Small intestine (tissue), 16 donors: ENCODE data around the gene RBM44. TPM values are rescaled to one million over a fixed set of nuclear protein-coding genes. Genes with fewer than 3 reads are reported as not detected.
"Not testable (repeated sequence)": the region's sequence is repeated elsewhere in the genome, so short reads cannot be mapped to it uniquely, and the experiment has no call there.

Source experiments
- DNase-seq, 2 donors: peaks; one replicate each; pipeline versions ENCODE4 v3.0.0 to v3.0.0-alpha.2; 2013
- FAIRE-seq: peaks from 2 replicates; lab custom pipeline; 2012; peaks lifted over from hg19 to GRCh38; lab: Jason Lieb, UNC
- H3K27ac ChIP-seq, 3 donors: one replicate each; pipeline ENCODE4 v1.5.1; 2013; ENCODE audit warnings: low read length in 2 of 3, mild to moderate bottlenecking in 2 of 3, control low read depth in 1 of 3, inconsistent platforms in 1 of 3, low read depth in 1 of 3, moderate library complexity in 1 of 3
- H3K27me3 ChIP-seq, 3 donors: one replicate each; pipeline ENCODE4 v1.6.1; 2013; ENCODE audit warnings: low read length in 3 of 3, inconsistent platforms in 1 of 3; ENCODE audit not compliant: control insufficient read depth in 3 of 3, insufficient read depth in 3 of 3
- H3K36me3 ChIP-seq, 3 donors: one replicate each; pipeline ENCODE4 v1.6.1; 2013; ENCODE audit warnings: low read length in 3 of 3, inconsistent platforms in 1 of 3, low read depth in 1 of 3, mild to moderate bottlenecking in 1 of 3, moderate library complexity in 1 of 3; ENCODE audit not compliant: control insufficient read depth in 3 of 3, insufficient read depth in 2 of 3
- H3K4me1 ChIP-seq, 3 donors: one replicate each; pipeline ENCODE4 v1.6.1; 2013; ENCODE audit warnings: low read length in 2 of 3, inconsistent platforms in 1 of 3, low read depth in 1 of 3, mild to moderate bottlenecking in 1 of 3, moderate library complexity in 1 of 3; ENCODE audit not compliant: control insufficient read depth in 3 of 3, insufficient read depth in 2 of 3
- H3K4me3 ChIP-seq, 3 donors: one replicate each; pipeline ENCODE4 v1.5.1; 2013; ENCODE audit warnings: low read length in 3 of 3, control low read depth in 1 of 3, inconsistent platforms in 1 of 3, low read depth in 1 of 3, mild to moderate bottlenecking in 1 of 3, moderate library complexity in 1 of 3
- H3K9me3 ChIP-seq, 2 donors: one replicate each; pipeline ENCODE4 v1.6.1; 2013; ENCODE audit warnings: low read depth in 1 of 2, low read length in 1 of 2; ENCODE audit not compliant: control insufficient read depth in 2 of 2, insufficient read depth in 1 of 2
- WGBS, 3 donors: extraction: QIAGEN DNeasy Blood & Tissue Kit; methylation state at CpG; one replicate each; pipeline ENCODE4 v1.1.7; 2013; 5-methylcytosine and 5-hydroxymethylcytosine counted together
- long read RNA-seq, 10 donors: transcript quantifications; one replicate each; lab custom pipeline, GENCODE V29; 2026
- polyA plus RNA-seq, 4 donors: library from polyadenylated mRNA; stranded (reverse) in 3 of 4; unstranded in 1 of 4; fragments of 200-250 nt in 3 of 4; fragments of 120-200 nt in 1 of 4; gene quantifications; one replicate each; pipeline versions ENCODE4 v1.2.1 to v1.2.3, GENCODE V29; 2013
- donor health status: healthy with polysubstance abuse.
- donor health status: control.
- donor health status: control.
- donor health status: Bipolar disorder and iron deficiency.
- donor health status: healthy.

The RBM44 gene, protein sequence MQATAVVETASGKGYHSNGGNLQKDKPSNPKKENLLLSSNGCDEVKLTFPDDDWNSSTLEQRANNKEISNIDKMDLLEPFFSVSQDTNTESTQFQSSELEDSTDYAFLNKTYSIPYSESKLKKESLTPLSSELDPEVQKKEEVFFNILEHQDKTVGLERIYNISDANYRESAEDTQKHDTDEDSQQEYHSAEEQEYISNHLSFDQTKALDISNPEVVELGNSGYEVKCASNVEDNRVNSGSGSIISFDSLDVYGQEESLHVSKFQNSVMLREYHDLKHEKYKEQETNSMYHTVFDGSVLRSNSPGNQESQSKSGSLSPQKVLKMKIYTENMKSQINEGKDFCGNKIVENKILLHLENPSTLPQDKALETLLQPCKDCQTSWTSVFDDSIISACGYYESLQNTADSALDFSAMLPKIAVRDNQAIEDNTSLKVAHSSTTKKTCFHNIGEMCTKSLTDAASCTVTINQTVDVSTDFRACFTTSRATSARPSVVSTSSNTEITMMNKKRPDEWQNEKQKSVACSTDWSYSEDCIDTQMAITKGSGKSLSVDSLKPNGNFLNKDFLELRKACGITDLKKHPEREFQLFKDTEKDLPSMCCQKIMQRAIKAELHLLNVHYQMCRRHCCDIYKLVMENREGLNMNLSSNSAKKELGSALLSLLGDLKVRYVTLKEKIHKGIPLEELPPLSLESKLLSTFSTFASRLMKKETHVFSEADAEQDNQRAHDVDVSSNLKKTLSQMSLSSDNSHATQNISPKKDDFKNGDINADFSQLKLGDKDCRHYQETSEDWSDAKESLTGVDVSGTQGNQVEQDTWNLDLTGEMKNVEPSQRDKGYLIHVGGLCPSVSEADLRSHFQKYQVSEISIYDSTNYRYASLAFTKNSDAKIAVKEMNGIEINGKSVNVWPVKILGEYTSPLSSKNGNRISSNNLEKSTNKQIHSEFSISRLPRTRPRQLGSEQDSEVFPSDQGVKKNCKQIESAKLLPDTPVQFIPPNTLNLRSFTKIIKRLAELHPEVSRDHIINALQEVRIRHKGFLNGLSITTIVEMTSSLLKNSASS
- polyA plus RNA-seq = under 1 TPM in 3 of 4 donors, not detected in 1; 0.12 to 0.30 (median 0.22) TPM
- long read RNA-seq, donor 1 = 0 reads
- long read RNA-seq, donor 2 = 0 reads
- long read RNA-seq, donor 3 = 0 reads
- long read RNA-seq, donor 4 = 0 reads
- long read RNA-seq, donor 5 = 0 reads
- long read RNA-seq, donor 6 = 0 reads
- long read RNA-seq, donor 7 = 0 reads
- long read RNA-seq, donor 8 = 0 reads
- long read RNA-seq, donor 9 = 0 reads
- long read RNA-seq, donor 10 = 0 reads

DNA sequence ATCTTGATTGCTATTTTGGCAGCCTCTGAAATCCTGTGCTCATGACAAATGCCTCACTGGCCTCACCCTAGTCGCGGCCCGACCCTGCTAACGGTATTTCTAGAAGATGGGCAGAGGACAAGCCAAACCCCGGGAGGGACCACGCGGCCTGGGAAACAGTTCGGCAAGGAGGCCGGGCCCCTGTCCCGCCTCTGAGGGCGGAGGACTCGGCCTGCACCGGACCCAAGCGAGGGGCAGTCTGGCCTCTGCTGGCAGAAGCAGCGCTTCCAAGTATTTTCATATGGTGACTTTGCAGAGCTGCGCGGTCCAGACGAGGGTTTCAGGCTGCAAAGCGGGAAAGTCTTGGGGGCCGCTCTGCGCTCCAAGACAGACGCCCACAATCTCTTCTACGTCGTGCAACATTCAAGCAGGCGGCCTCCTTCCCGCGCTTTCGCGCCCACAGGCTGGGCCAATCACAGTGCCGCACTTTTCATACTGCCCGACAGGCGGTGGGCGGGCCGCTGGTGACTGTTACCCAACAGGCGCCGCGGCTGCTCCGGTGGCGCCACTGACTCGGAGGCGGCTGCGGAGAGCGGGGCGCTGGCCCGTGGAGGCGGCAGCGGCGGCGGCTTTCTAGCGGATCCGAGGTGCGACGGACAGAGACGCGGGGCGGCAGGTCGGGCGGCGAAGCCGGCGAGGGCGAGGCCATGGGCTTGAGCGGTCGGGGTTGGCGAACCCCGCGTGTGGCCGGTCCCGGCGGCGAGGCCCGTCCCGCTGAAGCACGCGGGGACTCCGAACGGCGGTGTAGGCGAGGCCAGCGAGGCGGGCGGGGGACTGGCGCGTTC lies at the start of gene RBM44:
Gene RBM44, plus strand, starts transcription at position 544 of the 824 bp plus-strand sequence. CDS start 14,831 bp downstream, outside the sequence.
- Histone ChIP-seq H3K4me3 (no peak within 1 kb of the TSS), H3K36me3 (no peaks in the 10 kb centered on the region), H3K9me3 (peaks cover 0 to 14% of the 10 kb centered on the region in 2 donors), H3K27ac (no peak within 1 kb of the TSS), H3K27me3 (peaks cover 0 to 3% (median 0%) of the 10 kb centered on the region in 3 donors), H3K4me1 (no peaks in the 10 kb centered on the region)
- FAIRE-seq (no peak), DNase-seq (no peak)
- 85 to 94% (median 90%) methylated on average over 84 of the region's 84 CpGs for WGBS, 3 donors

- Histone ChIP-seq H3K4me1 (peaks cover 0 to 5% (median 0%) of the 10 kb centered on the region in 3 donors), H3K27me3 (no peaks in the 10 kb centered on the region), H3K36me3 (peaks cover 7 to 52% (median 19%) of the 10 kb centered on the region in 3 donors), H3K9me3 (no peaks in the 10 kb centered on the region), H3K4me3 (no peak overlapping the region), H3K27ac (no peak overlapping the region)
- FAIRE-seq = no peak
- no peak for DNase-seq
- WGBS, 3 donors = 93 to 95% (median 94%) methylated on average over 11 of the region's 11 CpGs
Observed at GRCh38 chr2:237749002-237749401, 49.6 kb upstream of the RBM44 start.

DNA sequence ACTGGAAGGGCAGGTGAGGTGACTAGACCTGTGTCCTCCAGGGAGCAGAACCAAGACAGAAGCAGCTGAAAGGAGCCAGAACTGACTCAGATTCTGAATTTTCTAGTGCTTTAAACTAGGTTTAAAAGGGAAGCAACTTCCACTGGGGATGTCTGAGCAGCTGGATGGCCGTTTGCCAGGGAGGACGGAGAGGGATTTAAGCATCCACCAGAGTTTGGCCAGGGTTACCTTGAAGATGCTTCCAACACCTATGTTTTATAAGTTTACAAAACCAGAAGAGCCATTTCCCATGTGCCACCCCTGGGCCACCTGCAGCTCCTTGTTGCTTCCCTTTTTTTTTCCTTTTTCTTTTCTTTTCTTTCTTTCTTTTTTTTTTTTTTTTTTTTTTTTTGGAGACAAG lies 48.6 kb upstream of the RBM44 start:
- no peaks in the 10 kb centered on the region for H3K9me3 ChIP-seq
- H3K4me1 ChIP-seq = peaks cover 0 to under 1% (median 0%) of the 10 kb centered on the region in 3 donors
- H3K4me3 ChIP-seq = no peak overlapping the region
- 84 to 100% (median 87%) methylated on average over 2 of the region's 2 CpGs for WGBS, 3 donors
- H3K27ac ChIP-seq = no peak overlapping the region
- H3K27me3 ChIP-seq = no peaks in the 10 kb centered on the region
- FAIRE-seq (no peak), DNase-seq (no peak)
- peaks cover 10 to 53% (median 19%) of the 10 kb centered on the region in 3 donors for H3K36me3 ChIP-seq

GRCh38 chr2:237750441-237750840 lies 48.1 kb upstream of the RBM44 start:
- H3K36me3 ChIP-seq = peaks cover 10 to 56% (median 19%) of the 10 kb centered on the region in 3 donors
- 96 to 97% (median 97%) methylated on average over 15 of the region's 15 CpGs for WGBS, 3 donors
- not testable (repeated sequence) for H3K9me3 ChIP-seq, H3K27me3 ChIP-seq, FAIRE-seq, H3K4me1 ChIP-seq, H3K27ac ChIP-seq, H3K4me3 ChIP-seq, DNase-seq

DNA sequence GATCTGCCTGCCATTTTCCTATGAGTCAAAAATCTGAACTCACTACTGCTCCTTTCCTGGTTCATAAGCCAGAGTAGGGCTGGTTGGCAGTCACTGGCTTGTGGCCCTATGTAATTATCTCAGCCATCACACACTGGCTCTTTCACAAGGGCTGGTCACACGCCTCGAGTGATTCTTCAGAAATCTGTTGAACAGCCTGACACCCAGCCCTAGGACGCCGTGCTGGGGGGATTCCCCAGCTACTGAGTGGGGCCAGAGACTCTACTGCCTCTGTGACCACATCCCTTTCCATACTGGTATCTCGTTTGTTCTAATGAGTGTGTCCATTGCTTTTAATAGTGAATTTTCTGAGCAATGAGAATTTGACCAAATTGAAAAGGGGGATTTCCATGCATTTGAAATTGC lies 45.8 kb upstream of the RBM44 start:
- Histone ChIP-seq H3K27me3 (no peaks in the 10 kb centered on the region), H3K27ac (no peak overlapping the region), H3K4me3 (no peak overlapping the region), H3K36me3 (peaks cover 13 to 53% (median 29%) of the 10 kb centered on the region in 3 donors), H3K4me1 (no peaks in the 10 kb centered on the region), H3K9me3 (no peaks in the 10 kb centered on the region)
- 65 to 82% (median 71%) methylated on average over 5 of the region's 5 CpGs for WGBS, 3 donors
- DNase-seq = no peak
- no peak for FAIRE-seq

GRCh38 chr2:237754182-237754581 lies 44.4 kb upstream of the RBM44 start:
- H3K27ac ChIP-seq = no peak overlapping the region
- no peaks in the 10 kb centered on the region for H3K4me1 ChIP-seq
- no peaks in the 10 kb centered on the region for H3K27me3 ChIP-seq
- H3K9me3 ChIP-seq = no peaks in the 10 kb centered on the region
- H3K4me3 ChIP-seq = no peak overlapping the region
- 59 to 73% (median 66%) methylated on average over 3 of the region's 3 CpGs for WGBS, 3 donors
- H3K36me3 ChIP-seq = peaks cover 16 to 52% (median 30%) of the 10 kb centered on the region in 3 donors
- DNase-seq (no peak), FAIRE-seq (no peak)

- no peak overlapping the region for H3K27ac ChIP-seq
- H3K9me3 ChIP-seq = no peaks in the 10 kb centered on the region
- no peaks in the 10 kb centered on the region for H3K27me3 ChIP-seq
- no peaks in the 10 kb centered on the region for H3K4me1 ChIP-seq
- H3K4me3 ChIP-seq = no peak overlapping the region
- DNase-seq (no peak), FAIRE-seq (no peak)
- 91 to 98% (median 97%) methylated on average over 12 of the region's 12 CpGs for WGBS, 3 donors
- H3K36me3 ChIP-seq = peaks cover 16 to 52% (median 30%) of the 10 kb centered on the region in 3 donors
Observed at GRCh38 chr2:237754626-237755248, 43.8 kb upstream of the RBM44 start.
